ENCODE results near the gene SCIN.

DNA sequence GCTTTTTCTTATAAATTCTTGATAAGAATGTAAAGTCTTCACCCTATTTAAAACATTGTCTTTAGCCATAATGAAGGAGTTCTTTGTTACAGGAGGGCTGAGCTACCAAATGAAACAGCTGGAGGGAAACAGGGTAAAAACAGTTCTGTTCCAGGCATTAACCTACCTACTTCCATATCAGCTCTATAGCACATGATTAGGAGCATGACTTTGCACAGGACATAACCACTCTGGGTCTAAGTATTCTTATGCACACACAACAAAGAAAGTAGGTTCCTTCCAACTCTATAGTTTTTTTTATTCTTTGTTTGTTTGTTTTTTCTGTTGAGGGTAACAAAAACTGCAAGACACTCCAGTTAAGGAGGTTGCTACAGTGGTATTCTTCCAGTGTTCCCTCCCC lies 52.7 kb downstream of the SCIN start:
- TF ChIP-seq EZH2 (IDR thresholded peaks at IDR 0.05; ENCODE audit: insufficient read depth, poor library complexity, severe bottlenecking) (no peak), EZH2phosphoT487 (IDR thresholded peaks at IDR 0.05; ENCODE audit: insufficient read depth, low read depth) (no peak)
